Activated gamma-delta T cell treated with anti-CD3 and anti-CD28 coated beads, Interleukin-2, amount 50 U/mL, for 16 hours (primary cell): ENCODE measurements around the gene POGLUT2.
"Not testable (repeated sequence)": the region's sequence is repeated elsewhere in the genome, so short reads cannot be mapped to it uniquely, and the experiment has no call there.

Experiments
- DNase-seq: peaks from one replicate; pipeline ENCODE4 v3.0.0-alpha.2; 2020; ENCODE audit warnings: low read depth

Gene POGLUT2

DNA sequence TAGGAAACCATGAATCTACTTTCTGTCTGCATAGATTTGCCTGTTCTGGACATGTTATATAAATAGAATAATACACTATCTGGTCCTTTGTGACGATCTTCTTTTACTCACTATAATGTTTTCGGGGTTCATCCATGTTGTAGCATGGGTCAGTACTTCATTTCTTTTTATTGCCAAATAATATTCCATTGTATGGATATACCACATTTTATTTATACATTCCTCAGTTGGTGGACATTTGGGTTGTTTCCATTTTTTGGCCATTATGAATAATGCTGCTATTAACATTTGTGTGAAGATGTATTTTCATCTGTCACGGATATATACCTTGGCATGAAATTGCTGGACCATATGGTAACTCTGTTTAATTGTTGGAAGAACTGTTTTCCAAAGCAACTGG, 6.9 kb upstream of the POGLUT2 start:
- no peak for DNase-seq

DNA sequence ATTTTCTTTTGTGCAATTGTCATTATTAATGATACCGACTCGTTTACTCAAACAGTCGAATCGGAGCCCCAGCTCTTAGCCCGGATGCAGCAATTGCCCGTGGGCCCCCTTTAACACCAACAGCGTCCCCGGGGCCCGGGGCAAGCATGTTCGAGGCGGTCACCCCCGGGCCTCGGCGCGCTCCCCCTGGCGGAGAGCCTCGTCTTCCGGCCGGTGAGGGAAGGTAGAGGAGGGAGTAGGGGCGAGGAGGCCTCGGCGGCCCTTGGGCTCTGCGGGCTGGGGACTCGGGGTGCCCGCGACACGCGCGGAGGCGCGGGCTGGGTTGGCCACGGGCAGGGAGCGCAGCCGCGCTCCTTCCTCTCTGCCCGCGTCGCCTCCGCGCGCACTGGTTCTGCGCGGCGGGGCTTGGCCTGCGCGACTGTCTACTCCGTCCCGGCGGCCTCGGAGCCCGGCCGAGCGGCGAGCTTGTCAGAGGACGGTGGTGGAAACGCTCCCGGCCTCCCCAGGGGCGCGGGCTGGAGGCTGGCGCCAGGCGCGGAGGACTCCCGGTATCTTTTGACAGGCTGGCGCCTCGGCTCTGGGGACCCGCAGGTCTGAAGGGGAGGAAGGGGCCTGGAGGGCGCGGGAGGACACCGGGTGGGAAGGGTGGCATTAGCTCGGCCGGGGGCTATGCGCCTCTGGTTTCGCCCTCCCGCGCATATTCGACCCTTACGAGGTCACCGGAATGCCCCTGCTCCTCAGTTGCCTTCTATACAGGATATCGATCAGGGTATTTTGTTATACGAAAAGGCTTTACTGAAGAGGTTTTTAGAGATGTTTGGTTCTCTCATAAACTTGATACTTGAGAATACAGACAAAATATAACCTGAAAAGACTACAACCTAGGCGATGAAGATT, 1.6 kb upstream of the POGLUT2 start:
- DNase-seq: peak; percentile 79

DNA sequence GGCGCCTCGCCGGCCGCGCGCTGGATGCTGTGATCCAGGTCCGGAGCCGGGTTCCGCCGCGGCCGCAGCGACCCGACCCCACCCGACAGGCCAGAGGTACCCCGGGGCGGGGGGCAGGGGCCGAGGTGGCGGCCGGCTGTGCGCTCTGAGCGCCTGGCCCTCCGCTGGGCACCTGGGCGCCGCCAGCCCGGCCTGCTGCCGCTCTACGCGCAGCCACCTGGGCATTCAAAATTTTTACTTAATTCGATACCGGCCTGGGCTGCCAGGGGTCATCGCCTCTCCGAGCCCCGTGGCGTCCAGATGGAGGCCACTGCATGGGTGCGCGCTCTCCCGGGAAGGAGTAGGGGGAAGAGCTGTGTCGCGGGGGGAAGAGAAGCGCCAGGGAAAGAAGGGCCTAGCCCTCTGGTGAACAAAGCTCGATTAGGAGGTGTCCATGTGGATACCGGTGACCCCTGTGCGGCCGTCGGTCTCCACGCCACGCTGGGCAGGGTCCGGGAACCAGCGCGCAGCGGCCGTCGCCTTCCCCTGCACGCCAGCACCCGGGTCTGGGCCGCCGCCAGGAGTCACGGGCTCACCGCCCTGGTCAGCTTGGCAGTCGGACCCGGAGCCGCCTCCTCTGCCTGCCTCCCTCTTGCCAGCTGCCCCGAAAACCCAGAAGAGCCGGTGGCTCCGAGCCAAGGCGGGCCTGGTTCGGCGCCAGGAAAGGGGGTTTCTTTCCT, 809 bp upstream of the POGLUT2 start:
- no peak for DNase-seq

DNA sequence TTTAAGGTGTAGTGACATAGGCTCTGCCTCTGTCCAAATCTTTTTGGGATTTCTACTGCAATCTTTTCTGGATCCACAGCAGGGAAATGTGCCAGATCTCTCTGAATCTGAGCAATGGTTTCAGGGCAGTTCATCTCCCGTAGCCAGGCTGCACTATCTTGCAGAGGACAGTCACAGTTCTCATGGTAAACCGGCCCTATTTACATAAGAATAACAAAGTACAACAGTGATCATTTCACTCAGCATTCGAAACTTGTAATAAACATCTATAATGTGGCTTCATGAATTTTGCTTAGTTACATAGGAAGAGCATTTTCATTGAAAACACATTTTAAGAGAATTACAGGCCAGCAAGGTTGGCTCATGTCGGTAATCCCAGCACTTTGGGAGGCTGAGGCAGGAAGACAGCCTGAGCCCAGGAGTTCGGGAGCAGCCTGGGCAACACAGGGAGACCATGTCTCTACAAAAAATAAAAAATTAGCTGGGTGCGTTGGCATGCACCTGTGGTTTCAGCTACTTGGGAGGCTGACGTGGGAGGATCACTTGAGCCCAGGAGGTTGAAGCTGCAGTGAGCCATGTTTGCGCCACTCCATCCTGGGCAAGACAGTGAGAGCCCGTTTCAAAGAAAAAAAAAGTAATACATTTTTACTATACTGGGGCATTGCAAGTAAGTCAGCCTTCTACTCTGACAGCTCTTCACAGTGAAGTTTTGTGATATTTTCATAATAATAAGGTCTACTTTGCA, 5.0 kb downstream of the POGLUT2 start:
- no peak for DNase-seq

DNA sequence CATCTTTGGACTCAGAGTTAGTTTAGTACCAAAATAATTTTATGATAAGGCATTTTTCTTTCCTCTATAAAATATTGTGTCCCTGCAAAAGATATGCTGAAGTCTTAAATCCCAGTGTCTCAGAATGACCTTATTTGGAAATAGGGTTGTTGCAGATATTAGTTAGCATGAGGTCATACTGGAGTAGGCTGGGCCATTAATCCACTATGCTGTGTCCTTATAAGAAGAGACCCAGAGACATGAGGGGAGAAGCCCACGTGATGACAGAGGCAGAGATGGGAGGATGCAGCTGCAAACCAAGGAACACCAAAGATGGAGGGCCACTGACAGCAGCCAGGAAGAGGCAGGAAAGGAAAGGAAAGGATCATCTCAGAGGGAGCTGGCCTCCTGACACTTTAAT, 6.4 kb downstream of the POGLUT2 start:
- DNase-seq: no peak

DNA sequence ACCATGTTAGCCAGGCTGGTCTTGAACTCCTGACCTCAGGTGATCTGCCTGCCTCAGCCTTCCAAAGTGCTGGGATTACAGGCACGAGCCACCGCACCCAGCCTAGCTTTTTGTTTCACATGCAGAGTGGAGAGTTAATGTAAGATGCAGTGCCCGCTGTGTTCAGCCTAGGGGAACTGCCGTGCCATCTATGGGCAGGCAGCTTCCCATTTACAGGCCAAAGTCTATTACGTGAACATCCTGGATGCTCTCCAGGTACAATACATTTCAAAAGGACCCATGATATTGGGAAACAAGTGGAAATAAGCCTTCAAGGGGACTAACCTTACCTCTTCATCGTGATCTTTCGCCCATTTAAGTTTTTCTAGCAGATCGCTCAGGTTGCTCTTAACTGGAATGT, 10.1 kb downstream of the POGLUT2 start:
- no peak for DNase-seq

DNA sequence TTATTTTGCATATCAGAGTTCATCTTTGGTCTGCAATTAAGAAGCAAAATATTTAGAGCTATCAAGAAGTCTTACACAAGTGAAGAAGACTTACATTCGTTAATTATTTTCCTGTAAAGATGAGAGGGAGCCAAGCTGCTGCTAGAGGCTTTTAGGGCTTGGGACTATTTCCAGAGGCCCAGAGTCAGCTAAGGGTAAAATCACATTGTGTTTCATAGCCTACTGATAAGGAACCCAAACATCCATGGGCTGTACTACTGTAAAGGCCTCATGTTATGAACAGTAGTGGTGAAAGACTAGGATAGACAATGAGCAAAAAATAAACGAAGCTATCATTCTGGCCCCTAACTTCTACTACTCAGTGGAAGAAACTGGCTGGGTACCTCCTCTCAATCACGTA, 14.3 kb downstream of the POGLUT2 start:
- no peak for DNase-seq

DNA sequence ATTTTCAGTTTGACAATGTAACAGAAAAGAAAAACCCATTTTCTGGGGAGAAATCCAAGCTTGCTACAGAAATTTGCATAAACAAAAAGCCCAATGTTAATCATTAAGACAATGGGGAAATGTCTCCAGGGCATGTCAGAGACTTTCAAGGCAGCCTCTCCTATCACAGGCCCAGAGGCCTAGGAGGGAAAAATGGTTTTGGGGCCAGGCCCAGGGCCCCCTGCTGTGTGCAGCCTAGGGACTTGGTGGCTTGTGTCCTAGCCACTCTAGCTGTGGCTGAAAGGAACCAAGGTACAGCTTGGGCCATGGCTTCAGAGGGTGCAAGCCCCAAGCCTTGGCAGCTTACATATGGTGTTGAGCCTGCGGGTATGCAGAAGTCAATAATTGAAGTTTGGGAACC, 17.2 kb downstream of the POGLUT2 start:
- DNase-seq: no peak

DNA sequence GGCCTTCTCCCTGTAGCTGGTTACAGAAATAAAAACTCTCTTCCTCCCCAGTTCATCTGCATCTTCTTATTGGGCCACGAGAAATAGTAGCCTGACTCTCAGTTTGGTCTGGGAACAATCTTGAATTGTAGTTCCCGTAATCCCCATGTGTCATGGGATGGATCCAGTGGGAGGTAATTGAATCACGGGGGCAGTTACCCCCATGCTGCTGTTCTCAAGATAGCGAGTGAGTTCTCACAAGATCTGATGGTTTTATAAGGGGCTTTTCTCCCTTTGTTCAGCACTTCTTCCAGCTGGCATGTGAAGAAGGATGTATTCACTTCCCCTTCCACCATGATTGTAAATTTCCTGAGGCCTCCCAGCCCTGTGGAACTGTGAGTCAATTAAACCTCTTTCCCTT, 18.1 kb downstream of the POGLUT2 start:
- DNase-seq: not testable (repeated sequence)

DNA sequence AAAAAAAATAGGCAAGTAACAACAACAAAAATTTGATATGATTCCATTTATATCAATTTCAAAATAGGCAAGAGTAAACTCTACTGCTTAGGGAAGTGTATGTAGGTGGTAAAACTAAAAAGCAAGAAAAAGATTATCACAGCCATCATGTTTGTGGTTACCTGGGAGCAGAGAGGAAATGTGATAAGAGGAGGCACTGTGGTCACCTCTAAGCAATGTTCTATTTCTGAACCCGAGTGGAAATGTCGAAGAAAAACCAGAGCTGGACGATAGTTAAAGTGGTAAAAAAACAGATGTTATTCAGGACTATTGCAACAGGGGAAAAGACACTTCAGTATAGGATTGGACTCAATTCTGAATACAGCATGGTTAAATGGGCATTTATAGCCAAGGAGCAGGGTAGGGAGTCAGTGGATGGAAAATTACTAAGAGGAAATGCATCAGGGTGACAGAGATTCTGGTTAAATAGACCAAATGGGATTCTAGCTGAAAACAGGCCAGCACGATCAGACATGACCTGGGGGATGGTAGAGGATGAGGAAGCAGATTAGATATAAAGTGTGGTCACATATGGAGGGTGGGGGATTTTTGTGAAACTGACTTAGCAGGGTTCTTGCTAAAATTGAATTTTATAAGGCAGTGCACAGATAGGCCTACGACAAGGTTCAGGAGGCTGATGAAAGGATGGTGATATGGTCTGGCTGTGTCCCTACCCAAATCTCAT, 19.2 kb downstream of the POGLUT2 start:
- no peak for DNase-seq

DNA sequence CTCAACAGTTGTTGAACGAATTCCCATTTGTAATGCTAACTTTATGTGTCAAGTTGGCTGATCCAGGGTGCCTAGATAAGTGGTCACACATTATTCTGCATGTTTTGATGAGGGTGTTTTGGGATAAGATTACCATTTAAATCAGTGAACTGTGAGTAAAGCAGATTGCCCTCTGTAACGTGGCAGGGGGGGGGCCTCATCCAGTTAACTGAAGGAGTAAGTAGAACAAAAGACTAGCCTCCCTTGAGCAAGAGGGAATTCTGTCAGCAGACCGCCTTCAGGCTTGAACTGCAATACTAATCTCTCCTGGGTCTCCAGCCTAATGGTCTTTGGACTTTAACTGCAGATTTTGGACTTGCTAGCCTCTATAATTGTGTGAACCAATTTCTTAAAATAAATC, 21.0 kb downstream of the POGLUT2 start:
- no peak for DNase-seq

DNA sequence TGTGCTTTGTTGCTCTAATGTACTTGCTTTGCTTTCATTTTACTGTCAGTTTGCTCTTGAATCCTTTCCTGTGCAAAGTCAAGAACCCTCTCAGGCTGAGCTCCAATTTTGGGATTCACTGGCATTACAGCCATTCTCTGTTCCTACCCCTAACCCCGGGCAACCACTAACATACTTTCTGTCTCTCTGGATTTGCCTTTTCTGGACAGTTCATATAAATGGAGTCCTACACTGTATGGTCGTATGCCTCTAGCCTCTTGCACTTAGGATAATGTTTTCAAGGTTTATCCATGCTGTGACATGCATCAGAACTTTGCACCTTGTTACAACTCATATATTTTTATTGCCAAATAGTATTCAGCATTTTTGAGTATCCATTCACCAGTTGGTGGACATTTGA, 22.5 kb downstream of the POGLUT2 start:
- DNase-seq: no peak

DNA sequence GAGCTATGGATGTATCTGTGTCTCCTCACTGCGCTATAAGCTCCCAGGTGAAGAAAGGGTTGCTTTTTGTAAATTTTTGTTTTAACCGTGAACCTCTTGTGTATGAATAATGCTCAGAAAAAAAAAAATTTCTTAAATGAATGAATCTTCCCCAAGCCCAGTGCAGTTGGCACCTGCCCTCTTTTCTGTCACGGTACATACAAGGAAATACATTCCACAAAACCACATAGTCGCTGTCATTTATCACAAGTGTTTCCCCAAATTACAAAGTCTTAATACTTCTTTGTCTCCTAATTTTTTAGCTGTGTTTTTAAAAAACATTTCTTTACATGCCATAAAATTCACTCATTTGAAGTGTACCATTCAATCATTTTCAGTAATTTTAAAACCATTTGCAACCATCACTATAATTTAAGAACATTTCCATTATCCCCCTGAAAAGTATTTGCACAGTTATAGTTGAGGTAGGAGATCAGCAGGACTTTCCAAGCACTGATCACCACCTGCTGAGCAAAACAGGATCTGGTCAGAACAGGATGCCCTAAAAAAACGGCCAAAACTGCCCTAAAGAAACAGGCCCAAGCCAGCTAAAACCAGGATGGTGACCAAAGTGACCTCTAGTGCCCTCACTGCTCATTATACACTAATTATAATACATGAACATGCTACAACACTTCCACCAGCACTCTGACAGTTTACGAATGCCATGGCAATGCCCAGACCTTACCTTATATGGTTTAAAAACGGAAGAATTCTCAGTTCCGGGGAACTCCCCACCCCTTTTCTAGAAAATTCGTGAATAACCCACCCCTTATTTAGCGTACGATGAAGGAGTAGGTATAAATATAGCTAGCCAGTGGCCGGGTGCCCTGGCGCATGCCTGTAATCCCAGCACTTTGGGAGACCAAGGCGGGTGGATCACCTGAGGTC, 23.9 kb downstream of the POGLUT2 start:
- DNase-seq: no peak

DNA sequence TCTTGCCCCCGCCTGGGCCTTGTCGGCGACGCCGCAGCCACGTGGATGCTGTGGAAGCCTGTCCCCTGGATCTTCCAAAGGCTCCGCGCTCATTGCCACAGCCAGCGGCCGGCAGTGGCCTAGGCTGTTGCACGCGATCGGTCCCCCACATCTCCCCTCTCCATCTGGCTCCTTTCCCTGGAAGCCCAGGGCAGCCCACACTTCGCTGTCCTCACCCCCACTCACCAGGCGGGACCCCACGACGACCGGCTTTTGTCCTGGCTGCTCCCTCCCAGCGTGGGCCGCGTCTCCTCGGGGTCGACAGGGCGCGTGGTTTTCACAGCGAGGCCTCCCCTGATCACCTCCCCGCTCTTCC, 24.6 kb downstream of the POGLUT2 start:
- no peak for DNase-seq

DNA sequence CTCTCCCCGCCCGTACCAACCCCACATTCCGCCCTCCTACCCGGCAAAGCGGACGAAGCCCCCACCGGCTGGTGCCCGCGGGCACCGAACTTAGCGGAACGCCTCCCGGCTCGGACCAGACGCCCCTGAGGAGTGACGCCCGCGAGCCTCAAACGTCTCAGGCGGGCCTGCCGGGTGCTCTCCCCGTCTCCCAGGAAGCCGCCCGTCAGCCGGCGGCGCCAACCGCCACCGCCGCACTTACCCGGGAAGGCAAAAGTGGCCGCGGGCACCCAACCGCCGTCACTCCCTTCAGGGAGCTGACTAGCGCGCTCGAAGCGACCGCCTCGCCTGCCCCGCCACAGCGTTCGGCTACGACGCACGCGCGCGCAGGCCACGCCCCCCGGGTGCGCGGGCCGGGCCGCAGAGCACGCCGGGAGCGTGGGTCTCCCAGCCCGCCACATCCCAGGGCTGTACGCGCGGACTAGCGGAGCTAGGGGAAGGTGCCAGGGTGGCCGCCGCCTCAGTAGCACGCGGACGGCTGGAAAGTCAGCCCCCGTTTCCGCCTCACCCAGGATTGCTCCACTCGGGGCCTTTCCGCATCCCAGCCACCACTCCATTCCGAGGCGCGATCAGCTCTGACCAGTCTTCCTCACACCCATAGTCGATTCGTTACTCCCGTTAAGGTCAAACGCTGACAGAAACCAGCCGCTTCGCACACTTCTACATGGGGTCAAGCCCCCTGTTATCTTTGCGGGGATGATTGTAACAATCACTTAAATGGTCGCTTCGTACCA, 25.1 kb downstream of the POGLUT2 start, which contains the start of gene TEX30:
TSS of gene TEX30 (minus strand) at position 346 of the 773 bp plus-strand sequence. CDS start 3,760 bp downstream, outside the sequence.
- peak; percentile 77 for DNase-seq

DNA sequence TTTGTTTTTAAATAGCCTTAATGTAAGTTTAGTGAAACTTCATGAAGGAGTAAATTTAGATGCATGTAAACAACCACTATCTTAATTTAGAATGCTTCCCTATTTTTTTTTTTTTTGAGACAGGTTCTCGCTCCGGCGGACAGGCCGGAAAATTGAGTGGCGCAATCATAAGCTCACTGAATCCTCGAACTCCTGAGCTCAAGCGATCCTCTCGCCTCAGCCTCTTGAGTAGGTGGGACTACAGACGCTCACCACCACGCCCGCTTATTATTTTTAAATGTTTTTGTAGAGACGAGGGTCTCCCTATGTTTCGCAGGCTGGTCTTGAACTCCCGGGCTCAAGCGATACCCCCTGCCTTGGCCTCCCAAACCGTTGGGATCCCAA, 26.7 kb downstream of the POGLUT2 start:
- DNase-seq: no peak

DNA sequence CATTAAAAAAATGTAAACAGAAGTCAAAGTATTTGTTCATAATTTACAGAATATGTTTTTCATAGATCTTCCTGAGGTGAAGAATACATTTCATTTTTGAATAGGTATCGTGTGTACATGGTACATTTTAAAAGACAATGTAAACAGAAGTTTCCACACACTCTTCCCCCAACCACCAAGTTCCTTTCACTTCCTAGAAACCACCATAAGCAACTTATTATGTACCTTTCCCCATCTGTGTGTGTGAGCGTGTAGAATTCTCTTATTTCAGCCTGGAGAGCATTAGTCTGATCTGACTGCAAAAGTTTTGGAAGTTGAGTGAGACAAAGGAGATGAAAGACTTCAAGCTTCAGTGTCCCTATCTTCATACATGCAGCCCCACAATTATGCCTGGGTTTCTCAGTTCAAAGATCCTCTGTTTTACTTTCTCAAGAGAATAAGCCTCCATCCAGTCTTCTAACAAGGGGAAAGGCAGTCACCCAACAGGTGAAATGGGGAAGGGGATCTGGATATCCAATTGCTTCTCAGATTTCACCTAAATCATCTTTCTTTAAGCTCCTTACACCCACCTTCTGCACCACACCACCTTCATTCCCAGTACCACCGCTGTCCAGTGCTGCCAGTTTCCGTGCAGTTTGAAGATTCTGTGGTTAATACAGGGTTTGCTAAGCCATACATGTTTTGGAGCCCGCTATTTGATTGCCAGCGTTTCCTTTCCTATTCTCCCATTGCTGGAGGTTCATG, 27.3 kb downstream of the POGLUT2 start:
- no peak for DNase-seq

DNA sequence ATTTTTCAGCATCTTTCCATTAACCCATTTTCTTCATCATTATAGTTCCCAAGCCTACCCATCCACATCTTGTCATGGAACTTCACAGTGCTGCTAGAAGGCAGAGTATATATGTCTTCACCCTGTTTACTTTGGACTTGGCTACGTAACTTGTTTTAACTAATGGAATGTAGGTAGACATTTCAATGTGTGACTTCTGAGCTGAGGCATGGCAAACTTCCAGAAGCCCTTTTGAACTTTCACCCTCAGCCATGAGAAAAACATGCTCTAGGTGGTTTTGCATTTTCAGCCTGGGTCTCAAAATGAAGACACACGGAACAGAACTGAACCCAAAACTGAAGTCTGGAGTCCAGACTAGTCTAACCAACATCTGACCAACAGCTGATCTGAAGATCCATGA, 28.3 kb downstream of the POGLUT2 start:
- no peak for DNase-seq

DNA sequence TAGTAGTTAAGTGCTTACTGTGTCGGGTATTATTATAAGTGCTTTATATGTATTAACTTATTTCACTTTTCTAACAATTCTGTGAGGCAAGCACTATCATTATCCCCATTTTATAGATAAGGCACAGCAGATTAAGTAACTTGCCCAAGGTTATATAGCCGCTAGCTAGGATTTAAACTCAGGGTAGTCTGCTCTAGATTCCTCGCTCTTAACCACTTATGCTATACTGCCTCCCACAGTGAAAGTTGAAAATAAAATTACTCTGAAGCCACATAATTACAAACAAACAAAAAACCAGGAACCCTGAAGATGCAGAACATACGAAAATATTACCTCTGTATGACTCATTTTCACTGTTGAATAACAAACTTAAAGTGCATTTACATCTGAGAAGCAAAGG, 29.1 kb downstream of the POGLUT2 start:
- DNase-seq: no peak
